ENCODE results near the gene LY6G6D. TPM values are rescaled to one million over a fixed set of nuclear protein-coding genes. Genes with fewer than 3 reads are reported as not detected.

Gene LY6G6D
- total RNA-seq, 1 donor from 2014 or later = not detected

- TF ChIP-seq CTCF (IDR thresholded peaks at IDR 0.05) = no peak
- H3K4me1 Mint-ChIP-seq (ENCODE audit: low read depth) = no peaks in the 10 kb centered on the region
- H3K36me3 Mint-ChIP-seq (ENCODE audit: low read depth) = peaks cover 31% of the 10 kb centered on the region
- no peak for DNase-seq (ENCODE audit: low spot score)
- H3K9me3 Mint-ChIP-seq (ENCODE audit: low read depth) = no peaks in the 10 kb centered on the region
- no peaks in the 10 kb centered on the region for H3K27me3 Mint-ChIP-seq (ENCODE audit: low read depth)
- no peak overlapping the region for H3K27ac Mint-ChIP-seq (ENCODE audit: unreplicated experiment)
- H3K4me3 Mint-ChIP-seq (ENCODE audit: unreplicated experiment) = no peak overlapping the region
Observed at GRCh38 chr6:31690231-31691077, 24.7 kb upstream of the LY6G6D start.

GRCh38 chr6:31691078-31691463 is 24.1 kb upstream of the LY6G6D start:
- Mint-ChIP-seq H3K27me3 (ENCODE audit: low read depth) (no peaks in the 10 kb centered on the region), H3K27ac (ENCODE audit: unreplicated experiment) (no peak overlapping the region), H3K36me3 (ENCODE audit: low read depth) (peaks cover 28% of the 10 kb centered on the region), H3K4me3 (ENCODE audit: unreplicated experiment) (no peak overlapping the region), H3K4me1 (ENCODE audit: low read depth) (no peaks in the 10 kb centered on the region), H3K9me3 (ENCODE audit: low read depth) (no peaks in the 10 kb centered on the region)
- no peak for TF ChIP-seq CTCF (IDR thresholded peaks at IDR 0.05)
- no peak for DNase-seq (ENCODE audit: low spot score)

- no peak for DNase-seq (ENCODE audit: low spot score)
- no peaks in the 10 kb centered on the region for H3K4me1 Mint-ChIP-seq (ENCODE audit: low read depth)
- no peaks in the 10 kb centered on the region for H3K9me3 Mint-ChIP-seq (ENCODE audit: low read depth)
- no peak for TF ChIP-seq CTCF (IDR thresholded peaks at IDR 0.05)
- no peak overlapping the region for H3K4me3 Mint-ChIP-seq (ENCODE audit: unreplicated experiment)
- H3K27me3 Mint-ChIP-seq (ENCODE audit: low read depth) = no peaks in the 10 kb centered on the region
- no peak overlapping the region for H3K27ac Mint-ChIP-seq (ENCODE audit: unreplicated experiment)
- H3K36me3 Mint-ChIP-seq (ENCODE audit: low read depth) = peaks cover 27% of the 10 kb centered on the region
Observed at GRCh38 chr6:31691564-31692108, 23.5 kb upstream of the LY6G6D start.

GRCh38 chr6:31692353-31692752 is 22.8 kb upstream of the LY6G6D start:
- no peak for DNase-seq (ENCODE audit: low spot score)
- Mint-ChIP-seq H3K27ac (ENCODE audit: unreplicated experiment) (no peak overlapping the region), H3K27me3 (ENCODE audit: low read depth) (no peaks in the 10 kb centered on the region), H3K4me3 (ENCODE audit: unreplicated experiment) (no peak overlapping the region), H3K9me3 (ENCODE audit: low read depth) (no peaks in the 10 kb centered on the region), H3K4me1 (ENCODE audit: low read depth) (no peaks in the 10 kb centered on the region), H3K36me3 (ENCODE audit: low read depth) (peaks cover 27% of the 10 kb centered on the region)
- TF ChIP-seq CTCF (IDR thresholded peaks at IDR 0.05) = no peak

- H3K27ac Mint-ChIP-seq (ENCODE audit: unreplicated experiment) = no peak overlapping the region
- DNase-seq (ENCODE audit: low spot score) = no peak
- H3K4me1 Mint-ChIP-seq (ENCODE audit: low read depth) = no peaks in the 10 kb centered on the region
Observed at GRCh38 chr6:31692886-31693285, 22.3 kb upstream of the LY6G6D start.

More at GRCh38 chr6:31692886-31693285, 22.3 kb upstream of the LY6G6D start:
- Mint-ChIP-seq H3K9me3 (ENCODE audit: low read depth) (no peaks in the 10 kb centered on the region), H3K4me3 (ENCODE audit: unreplicated experiment) (no peak overlapping the region), H3K36me3 (ENCODE audit: low read depth) (peaks cover 27% of the 10 kb centered on the region), H3K27me3 (ENCODE audit: low read depth) (no peaks in the 10 kb centered on the region)
- TF ChIP-seq CTCF (IDR thresholded peaks at IDR 0.05) = no peak

All from chondrocyte (in vitro differentiated cells).